ENCODE results near the gene SOS1. TPM values are rescaled to one million over a fixed set of nuclear protein-coding genes. Genes with fewer than 3 reads are reported as not detected.

SOS1 gene
- total RNA-seq, 1 donor from 2014 or later: 44.0 TPM

DNA sequence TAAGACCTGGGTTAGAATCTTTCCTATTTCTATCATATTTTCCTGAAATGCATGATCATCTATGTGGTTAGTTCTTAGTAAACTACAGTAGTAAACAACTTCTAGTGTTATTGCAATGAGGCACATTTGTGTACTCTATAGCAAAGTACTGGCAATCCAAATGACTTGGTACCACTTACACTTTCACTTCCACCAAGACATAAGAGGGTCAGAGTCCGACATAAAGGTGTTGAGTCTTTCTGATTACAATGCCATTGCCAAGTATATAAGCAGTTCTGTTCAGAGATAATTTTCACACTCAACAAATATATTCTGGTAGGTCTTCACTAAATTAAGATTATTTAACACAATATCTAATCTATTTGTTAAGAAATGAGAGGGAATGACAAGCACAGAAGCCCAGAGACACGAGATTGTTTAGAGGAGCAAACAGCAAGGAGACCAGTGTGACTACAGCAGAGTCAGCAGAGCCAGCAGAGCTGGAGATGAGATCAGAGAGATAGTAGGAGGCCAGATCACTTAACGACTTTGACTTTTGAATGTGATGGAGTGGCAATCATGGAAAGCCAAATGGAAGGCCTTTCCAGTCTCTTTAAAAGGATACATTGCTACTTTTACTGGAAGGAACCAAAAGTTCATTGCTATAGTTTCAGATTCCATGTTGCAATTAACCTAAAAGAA lies 27.5 kb downstream of the SOS1 start:
- Histone ChIP-seq H3K4me3 (ENCODE audit: insufficient read depth, low read depth, low read length) (no peak overlapping the region), H3K4me1 (ENCODE audit: insufficient read depth, low read length) (no peaks in the 10 kb centered on the region), H3K36me3 (ENCODE audit: insufficient read depth, low read length) (no peaks in the 10 kb centered on the region), H3K27me3 (ENCODE audit: insufficient read depth, low read length) (no peaks in the 10 kb centered on the region), H3K79me2 (ENCODE audit: insufficient read depth, low read length) (peaks cover 77% of the 10 kb centered on the region), H2AFZ (ENCODE audit: low read depth, low read length) (no peak overlapping the region), H3K27ac (ENCODE audit: low read depth, low read length) (no peak overlapping the region), H3K9me3 (ENCODE audit: insufficient read depth, low read depth, low read length) (no peaks in the 10 kb centered on the region), H3K9ac (ENCODE audit: low read length) (no peak overlapping the region), H4K20me1 (ENCODE audit: insufficient read depth, low read length) (peaks cover 39% of the 10 kb centered on the region), H3K4me2 (ENCODE audit: low read length) (no peak overlapping the region)
- Mint-ChIP-seq H3K4me3 (ENCODE audit: unreplicated experiment) (no peak overlapping the region), H3K9me3 (ENCODE audit: unreplicated experiment) (no peaks in the 10 kb centered on the region), H3K4me1 (ENCODE audit: low read depth, unreplicated experiment) (peaks cover 19% of the 10 kb centered on the region), H3K27ac (ENCODE audit: unreplicated experiment) (no peak overlapping the region), H3K27me3 (ENCODE audit: low read depth, unreplicated experiment) (no peaks in the 10 kb centered on the region), H3K36me3 (ENCODE audit: low read depth, unreplicated experiment) (peaks cover 6% of the 10 kb centered on the region)
- no peak for FAIRE-seq
- no peak for DNase-seq (ENCODE audit: low read depth)
- TF ChIP-seq EZH2 (IDR thresholded peaks at IDR 0.05; ENCODE audit: insufficient read depth, low read length): no peak

DNA sequence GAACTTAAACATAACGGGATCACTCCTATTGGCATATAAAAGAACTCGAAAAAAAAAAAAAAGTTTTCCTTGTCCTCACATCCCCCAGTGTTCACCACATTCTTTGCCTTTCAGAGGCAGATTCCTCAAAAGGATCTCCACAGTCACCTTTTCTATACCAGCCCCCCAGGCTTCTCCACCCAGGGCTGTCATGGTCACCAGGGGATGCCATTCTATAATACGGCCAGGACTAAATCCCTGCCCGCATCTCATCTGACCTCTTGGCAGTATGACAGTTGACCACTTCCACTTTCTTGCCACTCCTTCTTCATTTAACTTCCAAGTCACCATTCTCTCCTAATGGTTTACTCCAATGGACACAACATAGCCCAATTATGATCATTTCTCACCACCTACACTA lies 29.3 kb downstream of the SOS1 start:
- Histone ChIP-seq H3K4me3 (ENCODE audit: insufficient read depth, low read depth, low read length) (no peak overlapping the region), H3K4me1 (ENCODE audit: insufficient read depth, low read length) (no peaks in the 10 kb centered on the region), H3K4me2 (ENCODE audit: low read length) (no peak overlapping the region), H4K20me1 (ENCODE audit: insufficient read depth, low read length) (peaks cover 48% of the 10 kb centered on the region), H3K79me2 (ENCODE audit: insufficient read depth, low read length) (peaks cover 74% of the 10 kb centered on the region), H2AFZ (ENCODE audit: low read depth, low read length) (no peak overlapping the region), H3K9me3 (ENCODE audit: insufficient read depth, low read depth, low read length) (no peaks in the 10 kb centered on the region), H3K9ac (ENCODE audit: low read length) (no peak overlapping the region), H3K27me3 (ENCODE audit: insufficient read depth, low read length) (no peaks in the 10 kb centered on the region), H3K36me3 (ENCODE audit: insufficient read depth, low read length) (no peaks in the 10 kb centered on the region), H3K27ac (ENCODE audit: low read depth, low read length) (no peak overlapping the region)
- Mint-ChIP-seq H3K4me1 (ENCODE audit: low read depth, unreplicated experiment) (peaks cover 12% of the 10 kb centered on the region), H3K4me3 (ENCODE audit: unreplicated experiment) (no peak overlapping the region), H3K9me3 (ENCODE audit: unreplicated experiment) (peaks cover 1% of the 10 kb centered on the region), H3K27me3 (ENCODE audit: low read depth, unreplicated experiment) (no peaks in the 10 kb centered on the region), H3K27ac (ENCODE audit: unreplicated experiment) (no peak overlapping the region), H3K36me3 (ENCODE audit: low read depth, unreplicated experiment) (peaks cover 4% of the 10 kb centered on the region)
- no peak for FAIRE-seq
- TF ChIP-seq, protein P1, sequence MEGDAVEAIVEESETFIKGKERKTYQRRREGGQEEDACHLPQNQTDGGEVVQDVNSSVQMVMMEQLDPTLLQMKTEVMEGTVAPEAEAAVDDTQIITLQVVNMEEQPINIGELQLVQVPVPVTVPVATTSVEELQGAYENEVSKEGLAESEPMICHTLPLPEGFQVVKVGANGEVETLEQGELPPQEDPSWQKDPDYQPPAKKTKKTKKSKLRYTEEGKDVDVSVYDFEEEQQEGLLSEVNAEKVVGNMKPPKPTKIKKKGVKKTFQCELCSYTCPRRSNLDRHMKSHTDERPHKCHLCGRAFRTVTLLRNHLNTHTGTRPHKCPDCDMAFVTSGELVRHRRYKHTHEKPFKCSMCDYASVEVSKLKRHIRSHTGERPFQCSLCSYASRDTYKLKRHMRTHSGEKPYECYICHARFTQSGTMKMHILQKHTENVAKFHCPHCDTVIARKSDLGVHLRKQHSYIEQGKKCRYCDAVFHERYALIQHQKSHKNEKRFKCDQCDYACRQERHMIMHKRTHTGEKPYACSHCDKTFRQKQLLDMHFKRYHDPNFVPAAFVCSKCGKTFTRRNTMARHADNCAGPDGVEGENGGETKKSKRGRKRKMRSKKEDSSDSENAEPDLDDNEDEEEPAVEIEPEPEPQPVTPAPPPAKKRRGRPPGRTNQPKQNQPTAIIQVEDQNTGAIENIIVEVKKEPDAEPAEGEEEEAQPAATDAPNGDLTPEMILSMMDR (IDR thresholded peaks at IDR 0.05; ENCODE audit: insufficient read depth, low read depth, low read length): no peak
- TF ChIP-seq EZH2 (IDR thresholded peaks at IDR 0.05; ENCODE audit: insufficient read depth, low read length): no peak
- no peak for DNase-seq (ENCODE audit: low read depth)

DNA sequence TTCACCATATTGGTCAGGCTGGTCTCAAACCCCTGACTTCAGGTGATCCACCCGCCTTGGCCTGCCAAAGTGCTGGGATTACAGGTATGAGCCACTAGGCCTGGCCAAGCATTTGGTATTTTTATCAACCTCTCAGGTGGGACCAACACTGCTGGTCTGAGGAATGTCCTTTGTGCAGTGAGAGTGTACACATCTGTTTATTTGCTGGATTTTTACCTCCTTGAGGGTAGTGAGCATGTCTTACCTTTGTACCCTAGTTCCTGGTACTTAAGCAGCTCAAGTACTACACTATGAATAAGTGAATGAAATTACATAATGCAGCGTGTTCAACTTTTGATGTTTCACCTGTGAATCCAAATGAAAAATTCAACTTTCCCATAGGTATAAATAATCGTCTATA lies 29.8 kb downstream of the SOS1 start:
- Mint-ChIP-seq H3K27me3 (ENCODE audit: low read depth, unreplicated experiment) (no peaks in the 10 kb centered on the region), H3K36me3 (ENCODE audit: low read depth, unreplicated experiment) (peaks cover 4% of the 10 kb centered on the region), H3K4me1 (ENCODE audit: low read depth, unreplicated experiment) (peaks cover 12% of the 10 kb centered on the region), H3K9me3 (ENCODE audit: unreplicated experiment) (peaks cover 1% of the 10 kb centered on the region), H3K4me3 (ENCODE audit: unreplicated experiment) (no peak overlapping the region), H3K27ac (ENCODE audit: unreplicated experiment) (no peak overlapping the region)
- peaks cover 52% of the 10 kb centered on the region for H4K20me1 ChIP-seq (ENCODE audit: insufficient read depth, low read length)
- H3K9me3 ChIP-seq (ENCODE audit: insufficient read depth, low read depth, low read length): no peaks in the 10 kb centered on the region
- no peak overlapping the region for H3K9ac ChIP-seq (ENCODE audit: low read length)
- no peak overlapping the region for H3K4me3 ChIP-seq (ENCODE audit: insufficient read depth, low read depth, low read length)
- H3K36me3 ChIP-seq (ENCODE audit: insufficient read depth, low read length): no peaks in the 10 kb centered on the region
- H3K27ac ChIP-seq (ENCODE audit: low read depth, low read length): no peak overlapping the region
- no peaks in the 10 kb centered on the region for H3K27me3 ChIP-seq (ENCODE audit: insufficient read depth, low read length)
- DNase-seq (ENCODE audit: low read depth): no peak
- no peak overlapping the region for H3K4me2 ChIP-seq (ENCODE audit: low read length)
- H3K4me1 ChIP-seq (ENCODE audit: insufficient read depth, low read length): no peaks in the 10 kb centered on the region
- H3K79me2 ChIP-seq (ENCODE audit: insufficient read depth, low read length): peaks cover 76% of the 10 kb centered on the region
- no peak for FAIRE-seq
- TF ChIP-seq, protein P1 (IDR thresholded peaks at IDR 0.05; ENCODE audit: insufficient read depth, low read depth, low read length): no peak
- TF ChIP-seq EZH2 (IDR thresholded peaks at IDR 0.05; ENCODE audit: insufficient read depth, low read length): no peak
- no peak overlapping the region for H2AFZ ChIP-seq (ENCODE audit: low read depth, low read length)
